HG03060 (cell line): ENCODE measurements around the gene NFKBIE.

Source experiments
- ATAC-seq: cut with Tn5 transposase; IDR thresholded peaks from one replicate; pipeline ENCODE4 v1.9.1; 2021; ENCODE audit warnings: low read depth, moderate number of reproducible peaks; ENCODE audit not compliant: unreplicated experiment

NFKBIE gene

GRCh38 chr6:44217332-44218143, 47.8 kb downstream of the NFKBIE start:
- ATAC-seq: no peak

GRCh38 chr6:44216677-44217331, 48.5 kb downstream of the NFKBIE start, which contains the start of gene MYMX:
Gene MYMX, plus strand, starts transcription at chr6:44216926. Its CDS starts 546 bp downstream, at chr6:44217472.
- ATAC-seq: no peak

GRCh38 chr6:44214307-44214706, 51.0 kb downstream of the NFKBIE start:
- ATAC-seq: no peak

- no peak for ATAC-seq
Observed at GRCh38 chr6:44211284-44211683, 54.1 kb downstream of the NFKBIE start.
